Inferior parietal cortex (tissue), 1 donor: Measurements from ENCODE around the gene MEF2C.

Source experiments
- DNase-seq: peaks from one replicate; pipeline ENCODE4 v3.0.0-alpha.2; 2016; ENCODE audit errors: extremely low spot score

The MEF2C gene

GRCh38 chr5:88718736-88719135 lies 164.2 kb downstream of the MEF2C start:
- DNase-seq: no peak

GRCh38 chr5:88716101-88716500 lies 166.9 kb downstream of the MEF2C start:
- no peak for DNase-seq

- DNase-seq: no peak
These were observed 167.5 kb downstream of the MEF2C start for GRCh38 chr5:88715503-88715902.

- DNase-seq: no peak
These were observed 169.2 kb downstream of the MEF2C start for GRCh38 chr5:88713818-88714217.

GRCh38 chr5:88708682-88709398 lies 174.1 kb downstream of the MEF2C start:
- DNase-seq: no peak

- DNase-seq: no peak
These were observed 175.0 kb downstream of the MEF2C start for GRCh38 chr5:88708021-88708420.

- no peak for DNase-seq
These were observed 175.6 kb downstream of the MEF2C start for GRCh38 chr5:88707216-88707965.

- DNase-seq: no peak
These were observed 180.7 kb downstream of the MEF2C start for GRCh38 chr5:88702332-88702731.

GRCh38 chr5:88700121-88700520 lies 182.9 kb downstream of the MEF2C start:
- no peak for DNase-seq

- no peak for DNase-seq
These were observed 184.7 kb downstream of the MEF2C start for GRCh38 chr5:88698290-88698689.

GRCh38 chr5:88696466-88696865 lies 186.5 kb downstream of the MEF2C start:
- no peak for DNase-seq

GRCh38 chr5:88695931-88696330 lies 187.1 kb downstream of the MEF2C start:
- no peak for DNase-seq

- no peak for DNase-seq
These were observed 187.8 kb downstream of the MEF2C start for GRCh38 chr5:88695232-88695631.

GRCh38 chr5:88694023-88694679 lies 188.8 kb downstream of the MEF2C start:
- no peak for DNase-seq

- no peak for DNase-seq
These were observed 189.7 kb downstream of the MEF2C start for GRCh38 chr5:88693071-88693932.

- DNase-seq: peak; percentile 44
These were observed 190.8 kb downstream of the MEF2C start for GRCh38 chr5:88691945-88692868.

- DNase-seq: no peak
These were observed 191.8 kb downstream of the MEF2C start for GRCh38 chr5:88691230-88691582.

- DNase-seq: peak; percentile 91
These were observed 192.4 kb downstream of the MEF2C start for GRCh38 chr5:88690409-88691229.

- peak; percentile 55 for DNase-seq
These were observed 193.1 kb downstream of the MEF2C start for GRCh38 chr5:88689668-88690408.
